SK-N-SH treated with all-trans-retinoic acid at 6 μM for 48 hours (cell line): Measurements from ENCODE around the gene TMEM232.

Source experiments
- ATAC-seq: fragments of 200-7000 bp; cut with Tn5 transposase; 3 replicates; pipeline ENCODE4 v1.9.1; 2020; ENCODE audit warnings: mild to moderate bottlenecking, moderate library complexity
- ARNTL ChIP-seq: fragments of 450-650 bp; formaldehyde crosslinking; IDR thresholded peaks from 2 replicates; pipeline ENCODE4 v1.5.0; 2020; ENCODE audit warnings: low read depth, mild to moderate bottlenecking, moderate library complexity, borderline replicate concordance
- BACH2 ChIP-seq: fragments of 250-450 bp; sonication (Bioruptor Pico); IDR thresholded peaks from 2 replicates; pipeline ENCODE4 v1.9.0; 2021; ENCODE audit warnings: mild to moderate bottlenecking, borderline replicate concordance
- CSDC2 ChIP-seq: fragments of 250-450 bp; sonication (Bioruptor Pico); IDR thresholded peaks from 2 replicates; pipeline ENCODE4 v1.5.0; 2020; ENCODE audit warnings: mild to moderate bottlenecking, moderate library complexity
- ESRRG ChIP-seq: fragments of 250-450 bp; sonication (Bioruptor Pico); IDR thresholded peaks from 2 replicates; pipeline ENCODE4 v1.6.1; 2021; ENCODE audit warnings: mild to moderate bottlenecking
- GLIS3 ChIP-seq: fragments of 250-450 bp; sonication (Bioruptor Pico); IDR thresholded peaks from 2 replicates; pipeline ENCODE4 v1.5.0; 2020; ENCODE audit warnings: mild to moderate bottlenecking, moderate library complexity
- ISL1 ChIP-seq: fragments of 250-450 bp; sonication (Bioruptor Pico); IDR thresholded peaks from 2 replicates; pipeline ENCODE4 v2.1.2; 2022; ENCODE audit warnings: mild to moderate bottlenecking, moderate library complexity
- OSR1 ChIP-seq: fragments of 250-450 bp; sonication (Bioruptor Pico); IDR thresholded peaks from 2 replicates; pipeline ENCODE4 v1.8.0; 2022; ENCODE audit warnings: moderate library complexity, mild to moderate bottlenecking, inconsistent platforms
- POU6F1 ChIP-seq: fragments of 250-450 bp; sonication (Bioruptor Pico); IDR thresholded peaks from 2 replicates; pipeline ENCODE4 v1.8.0; 2021; ENCODE audit warnings: low read depth, mild to moderate bottlenecking, moderate library complexity, borderline replicate concordance
- RARB ChIP-seq: fragments of 250-450 bp; sonication (Bioruptor Pico); IDR thresholded peaks from 2 replicates; pipeline ENCODE4 v1.8.0; 2021; ENCODE audit warnings: mild to moderate bottlenecking, moderate library complexity
- SNAI2 ChIP-seq: fragments of 250-450 bp; sonication (Bioruptor Pico); IDR thresholded peaks from 2 replicates; pipeline ENCODE4 v1.5.0; 2020; ENCODE audit warnings: mild to moderate bottlenecking, moderate library complexity
- TCF4 ChIP-seq: fragments of 250-450 bp; sonication (Bioruptor Pico); IDR thresholded peaks from 2 replicates; pipeline ENCODE4 v1.8.0; 2021; ENCODE audit warnings: mild to moderate bottlenecking, moderate library complexity, borderline replicate concordance
- TOX ChIP-seq: fragments of 250-450 bp; sonication (Bioruptor Pico); IDR thresholded peaks from 2 replicates; pipeline ENCODE4 v1.8.0; 2021; ENCODE audit warnings: mild to moderate bottlenecking, moderate library complexity, borderline replicate concordance
- TSHZ2 ChIP-seq: fragments of 250-450 bp; sonication (Bioruptor Pico); IDR thresholded peaks from 2 replicates; pipeline ENCODE4 v1.5.0; 2020; ENCODE audit warnings: mild to moderate bottlenecking, moderate library complexity
- ZC3H10 ChIP-seq: fragments of 250-450 bp; sonication (Bioruptor Pico); IDR thresholded peaks from 2 replicates; pipeline ENCODE4 v1.5.1; 2021; ENCODE audit warnings: mild to moderate bottlenecking, moderate library complexity
- ZFP3 ChIP-seq: fragments of 250-450 bp; sonication (Bioruptor Pico); IDR thresholded peaks from 2 replicates; pipeline ENCODE4 v1.5.0; 2020; ENCODE audit warnings: mild to moderate bottlenecking, moderate library complexity
- ZFP30 ChIP-seq: fragments of 450-650 bp; formaldehyde crosslinking; IDR thresholded peaks from 2 replicates; pipeline ENCODE4 v1.5.0; 2022; ENCODE audit warnings: mild to moderate bottlenecking, moderate library complexity
- ZNF565 ChIP-seq: fragments of 450-650 bp; formaldehyde crosslinking; conservative IDR thresholded peaks from 2 replicates; pipeline ENCODE4 v1.5.0; 2020; ENCODE audit warnings: low read depth, mild to moderate bottlenecking, moderate library complexity
- ZNF70 ChIP-seq: fragments of 450-650 bp; formaldehyde crosslinking; IDR thresholded peaks from 2 replicates; pipeline ENCODE4 v1.5.0; 2020; ENCODE audit warnings: mild to moderate bottlenecking, moderate library complexity
- ZNF8 ChIP-seq: fragments of 450-650 bp; formaldehyde crosslinking; IDR thresholded peaks from 2 replicates; pipeline ENCODE4 v1.5.0; 2020; ENCODE audit warnings: mild to moderate bottlenecking, moderate library complexity
- TF ChIP-seq, protein P1 (sequence below): fragments of 250-450 bp; sonication (Bioruptor Pico); IDR thresholded peaks from 2 replicates; pipeline ENCODE4 v1.8.0; 2020; ENCODE audit warnings: mild to moderate bottlenecking, moderate library complexity, borderline replicate concordance
- TF ChIP-seq, protein P2 (sequence below): fragments of 250-450 bp; sonication (Bioruptor Pico); IDR thresholded peaks from 2 replicates; pipeline ENCODE4 v1.5.1; 2020; ENCODE audit warnings: low read depth, mild to moderate bottlenecking, moderate library complexity

Gene TMEM232

GRCh38 chr5:110371725-110372041, 354.8 kb downstream of the TMEM232 start:
- no peak for ATAC-seq

GRCh38 chr5:110371011-110371724, 355.3 kb downstream of the TMEM232 start:
- ATAC-seq, result no peak
- TF ChIP-seq, protein P1, sequence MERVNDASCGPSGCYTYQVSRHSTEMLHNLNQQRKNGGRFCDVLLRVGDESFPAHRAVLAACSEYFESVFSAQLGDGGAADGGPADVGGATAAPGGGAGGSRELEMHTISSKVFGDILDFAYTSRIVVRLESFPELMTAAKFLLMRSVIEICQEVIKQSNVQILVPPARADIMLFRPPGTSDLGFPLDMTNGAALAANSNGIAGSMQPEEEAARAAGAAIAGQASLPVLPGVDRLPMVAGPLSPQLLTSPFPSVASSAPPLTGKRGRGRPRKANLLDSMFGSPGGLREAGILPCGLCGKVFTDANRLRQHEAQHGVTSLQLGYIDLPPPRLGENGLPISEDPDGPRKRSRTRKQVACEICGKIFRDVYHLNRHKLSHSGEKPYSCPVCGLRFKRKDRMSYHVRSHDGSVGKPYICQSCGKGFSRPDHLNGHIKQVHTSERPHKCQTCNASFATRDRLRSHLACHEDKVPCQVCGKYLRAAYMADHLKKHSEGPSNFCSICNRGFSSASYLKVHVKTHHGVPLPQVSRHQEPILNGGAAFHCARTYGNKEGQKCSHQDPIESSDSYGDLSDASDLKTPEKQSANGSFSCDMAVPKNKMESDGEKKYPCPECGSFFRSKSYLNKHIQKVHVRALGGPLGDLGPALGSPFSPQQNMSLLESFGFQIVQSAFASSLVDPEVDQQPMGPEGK (CRISPR knock-in tag), result no peak
- TF ChIP-seq ZNF565 (CRISPR knock-in tag) (no peak), GLIS3 (CRISPR knock-in tag) (no peak), RARB (CRISPR knock-in tag) (no peak), POU6F1 (CRISPR knock-in tag) (no peak), ZNF8 (CRISPR knock-in tag) (no peak), ZFP3 (CRISPR knock-in tag) (no peak), OSR1 (CRISPR knock-in tag) (no peak), ZC3H10 (no peak), ZNF70 (no peak), ESRRG (CRISPR knock-in tag) (no peak), TCF4 (no peak), BACH2 (no peak)
- TF ChIP-seq, protein P2, sequence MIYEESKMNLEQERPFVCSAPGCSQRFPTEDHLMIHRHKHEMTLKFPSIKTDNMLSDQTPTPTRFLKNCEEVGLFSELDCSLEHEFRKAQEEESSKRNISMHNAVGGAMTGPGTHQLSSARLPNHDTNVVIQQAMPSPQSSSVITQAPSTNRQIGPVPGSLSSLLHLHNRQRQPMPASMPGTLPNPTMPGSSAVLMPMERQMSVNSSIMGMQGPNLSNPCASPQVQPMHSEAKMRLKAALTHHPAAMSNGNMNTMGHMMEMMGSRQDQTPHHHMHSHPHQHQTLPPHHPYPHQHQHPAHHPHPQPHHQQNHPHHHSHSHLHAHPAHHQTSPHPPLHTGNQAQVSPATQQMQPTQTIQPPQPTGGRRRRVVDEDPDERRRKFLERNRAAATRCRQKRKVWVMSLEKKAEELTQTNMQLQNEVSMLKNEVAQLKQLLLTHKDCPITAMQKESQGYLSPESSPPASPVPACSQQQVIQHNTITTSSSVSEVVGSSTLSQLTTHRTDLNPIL (CRISPR knock-in tag), result no peak

More at GRCh38 chr5:110371725-110372041, 354.8 kb downstream of the TMEM232 start:
- no peak for TF ChIP-seq OSR1 (CRISPR knock-in tag)
- TF ChIP-seq ZNF70, result no peak
- TF ChIP-seq, protein P2 (CRISPR knock-in tag), result no peak
- no peak for TF ChIP-seq ZFP3 (CRISPR knock-in tag)
- TF ChIP-seq GLIS3 (CRISPR knock-in tag), result no peak
- TF ChIP-seq, protein P1 (CRISPR knock-in tag), result no peak
- no peak for TF ChIP-seq TCF4
- no peak for TF ChIP-seq RARB (CRISPR knock-in tag)
- TF ChIP-seq ARNTL (CRISPR knock-in tag), result no peak
- no peak for TF ChIP-seq ZFP30 (CRISPR knock-in tag)
- TF ChIP-seq ISL1 (CRISPR knock-in tag), result no peak
- no peak for TF ChIP-seq TSHZ2
- no peak for TF ChIP-seq CSDC2 (CRISPR knock-in tag)
- no peak for TF ChIP-seq SNAI2
- no peak for TF ChIP-seq POU6F1 (CRISPR knock-in tag)
- TF ChIP-seq TOX (CRISPR knock-in tag), result no peak
- no peak for TF ChIP-seq BACH2
